ENCODE measurements around the gene HOXD11. TPM values are rescaled to one million over a fixed set of nuclear protein-coding genes. Genes with fewer than 3 reads are reported as not detected.

HOXD11 gene
- total RNA-seq, 2 experiments from 2014 or later, result not detected

GRCh38 chr2:176137906-176138305 lies 30.8 kb downstream of the HOXD11 start:
- no peak overlapping the region for H3K4me3 Mint-ChIP-seq

GRCh38 chr2:176138526-176138922 lies 31.4 kb downstream of the HOXD11 start:
- intact Hi-C loops (cut with micrococcal nuclease), result loop anchor here (10.0 kb wide), 1 partner anchor 1804 kb away; the partner anchor contains the start of gene SP9
- peaks cover 19% of the 10 kb centered on the region for H3K4me1 Mint-ChIP-seq (ENCODE audit: low read depth)
- POLR2A ChIA-PET, result no interaction called here
- H3K4me3 Mint-ChIP-seq, result no peak overlapping the region
- H3K27me3 Mint-ChIP-seq, result peaks cover 77% of the 10 kb centered on the region
- peaks cover 4% of the 10 kb centered on the region for H3K9me3 Mint-ChIP-seq
- H3K27ac Mint-ChIP-seq, result no peak overlapping the region
- CTCF ChIA-PET, result interaction anchor here (3.4 to 10.6 kb wide), 2 partner anchors 11 to 317 kb away, joined by 16 to 108 read pairs; no protein-coding TSS in a partner anchor
- no peak for DNase-seq
- peaks cover 12% of the 10 kb centered on the region for H3K36me3 Mint-ChIP-seq

More at GRCh38 chr2:176137906-176138305, 30.8 kb downstream of the HOXD11 start:
- POLR2A ChIA-PET, result no interaction called here
- Mint-ChIP-seq H3K27ac (no peak overlapping the region), H3K27me3 (peaks cover 81% of the 10 kb centered on the region), H3K36me3 (peaks cover 12% of the 10 kb centered on the region), H3K9me3 (peaks cover 4% of the 10 kb centered on the region), H3K4me1 (ENCODE audit: low read depth) (peaks cover 19% of the 10 kb centered on the region)
- CTCF ChIA-PET, result interaction anchor here (3.4 to 10.6 kb wide), 2 partner anchors 11 to 318 kb away, joined by 16 to 108 read pairs; no protein-coding TSS in a partner anchor
- intact Hi-C loops (cut with micrococcal nuclease), result loop anchor here (10.0 kb wide), 1 partner anchor 1803 kb away; the partner anchor contains the start of gene SP9
- no peak for DNase-seq

- Mint-ChIP-seq H3K36me3 (peaks cover 12% of the 10 kb centered on the region), H3K9me3 (peaks cover 4% of the 10 kb centered on the region), H3K4me1 (ENCODE audit: low read depth) (peaks cover 19% of the 10 kb centered on the region), H3K27me3 (peaks cover 76% of the 10 kb centered on the region), H3K27ac (no peak overlapping the region), H3K4me3 (no peak overlapping the region)
- intact Hi-C loops (cut with micrococcal nuclease), result loop anchor here (10.0 kb wide), 1 partner anchor 1804 kb away; the partner anchor contains the start of gene SP9
- no peak for DNase-seq
- ChIA-PET POLR2A (no interaction called here), CTCF (interaction anchor here (0.6 to 10.6 kb wide), 9 partner anchors 12 to 513 kb away, joined by 3 to 108 read pairs (median 3); no protein-coding TSS in a partner anchor)
Measured at GRCh38 chr2:176138923-176139660, 32.0 kb downstream of the HOXD11 start.

- CTCF ChIA-PET, result interaction anchor here (0.6 to 10.6 kb wide), 23 partner anchors 8 to 1010 kb away, joined by 3 to 108 read pairs (median 4); no protein-coding TSS in a partner anchor
Measured at GRCh38 chr2:176139661-176140512, 32.8 kb downstream of the HOXD11 start.

GRCh38 chr2:176140513-176141317 lies 33.6 kb downstream of the HOXD11 start:
- peaks cover 74% of the 10 kb centered on the region for H3K27me3 Mint-ChIP-seq
- POLR2A ChIA-PET, result interaction anchor here (0.6 kb wide), 1 partner anchor 672 kb away, joined by 3 read pairs; no protein-coding TSS in a partner anchor
- peaks cover 4% of the 10 kb centered on the region for H3K9me3 Mint-ChIP-seq
- peaks cover 8% of the 10 kb centered on the region for H3K36me3 Mint-ChIP-seq
- H3K4me3 Mint-ChIP-seq, result no peak overlapping the region
- DNase-seq, result peak; percentile 75
- CTCF ChIA-PET, result interaction anchor here (0.6 to 10.6 kb wide), 25 partner anchors 9 to 1009 kb away, joined by 3 to 108 read pairs (median 4); no protein-coding TSS in a partner anchor
- H3K4me1 Mint-ChIP-seq (ENCODE audit: low read depth), result peaks cover 15% of the 10 kb centered on the region
- intact Hi-C loops (cut with micrococcal nuclease), result loop anchor here (1.0 kb wide), 2 partner anchors 315 to 414 kb away; no protein-coding TSS in a partner anchor
- H3K27ac Mint-ChIP-seq, result no peak overlapping the region

More at GRCh38 chr2:176139661-176140512, 32.8 kb downstream of the HOXD11 start:
- POLR2A ChIA-PET, result interaction anchor here (0.6 kb wide), 1 partner anchor 673 kb away, joined by 3 read pairs; no protein-coding TSS in a partner anchor
- H3K4me3 Mint-ChIP-seq, result no peak overlapping the region
- H3K36me3 Mint-ChIP-seq, result peaks cover 12% of the 10 kb centered on the region
- peaks cover 75% of the 10 kb centered on the region for H3K27me3 Mint-ChIP-seq
- H3K27ac Mint-ChIP-seq, result no peak overlapping the region
- H3K4me1 Mint-ChIP-seq (ENCODE audit: low read depth), result peaks cover 19% of the 10 kb centered on the region
- intact Hi-C loops (cut with micrococcal nuclease), result loop anchor here (1.0 to 10.0 kb wide), 3 partner anchors 315 to 1805 kb away; partner anchors contain the start of gene SP9
- H3K9me3 Mint-ChIP-seq, result peaks cover 4% of the 10 kb centered on the region
- no peak for DNase-seq

GRCh38 chr2:176142281-176142680 lies 35.2 kb downstream of the HOXD11 start:
- H3K36me3 Mint-ChIP-seq, result peaks cover 8% of the 10 kb centered on the region
- intact Hi-C loops (cut with micrococcal nuclease), result no loop called here
- peaks cover 12% of the 10 kb centered on the region for H3K4me1 Mint-ChIP-seq (ENCODE audit: low read depth)
- peaks cover 4% of the 10 kb centered on the region for H3K9me3 Mint-ChIP-seq
- ChIA-PET CTCF (interaction anchor here (2.6 to 10.6 kb wide), 2 partner anchors 313 to 412 kb away, joined by 14 to 108 read pairs; no protein-coding TSS in a partner anchor), POLR2A (no interaction called here)
- peaks cover 79% of the 10 kb centered on the region for H3K27me3 Mint-ChIP-seq
- no peak overlapping the region for H3K4me3 Mint-ChIP-seq
- DNase-seq, result no peak
- no peak overlapping the region for H3K27ac Mint-ChIP-seq

GRCh38 chr2:176145085-176145969 lies 38.2 kb downstream of the HOXD11 start:
- no peak overlapping the region for H3K4me3 Mint-ChIP-seq
- no peak overlapping the region for H3K27ac Mint-ChIP-seq
- H3K9me3 Mint-ChIP-seq, result no peaks in the 10 kb centered on the region
- ChIA-PET CTCF (interaction anchor here (0.7 to 10.6 kb wide), 3 partner anchors 17 to 310 kb away, joined by 3 to 108 read pairs (median 3); no protein-coding TSS in a partner anchor), POLR2A (no interaction called here)
- intact Hi-C loops (cut with micrococcal nuclease), result no loop called here
- no peak for DNase-seq
- no peaks in the 10 kb centered on the region for H3K36me3 Mint-ChIP-seq
- peaks cover 82% of the 10 kb centered on the region for H3K27me3 Mint-ChIP-seq
- H3K4me1 Mint-ChIP-seq (ENCODE audit: low read depth), result peaks cover 12% of the 10 kb centered on the region

- H3K4me3 Mint-ChIP-seq, result no peak overlapping the region
- POLR2A ChIA-PET, result no interaction called here
Measured at GRCh38 chr2:176146101-176146500, 39.0 kb downstream of the HOXD11 start.

GRCh38 chr2:176146645-176147044 lies 39.6 kb downstream of the HOXD11 start:
- POLR2A ChIA-PET, result no interaction called here
- H3K4me3 Mint-ChIP-seq, result no peak overlapping the region
- H3K27me3 Mint-ChIP-seq, result peaks cover 85% of the 10 kb centered on the region
- CTCF ChIA-PET, result interaction anchor here (0.8 to 10.6 kb wide), 2 partner anchors 309 to 408 kb away, joined by 3 to 108 read pairs; no protein-coding TSS in a partner anchor
- H3K36me3 Mint-ChIP-seq, result no peaks in the 10 kb centered on the region
- no peaks in the 10 kb centered on the region for H3K9me3 Mint-ChIP-seq
- no peak for DNase-seq
- intact Hi-C loops (cut with micrococcal nuclease), result no loop called here
- no peak overlapping the region for H3K27ac Mint-ChIP-seq
- H3K4me1 Mint-ChIP-seq (ENCODE audit: low read depth), result peaks cover 7% of the 10 kb centered on the region

More at GRCh38 chr2:176146101-176146500, 39.0 kb downstream of the HOXD11 start:
- Mint-ChIP-seq H3K9me3 (no peaks in the 10 kb centered on the region), H3K36me3 (no peaks in the 10 kb centered on the region), H3K4me1 (ENCODE audit: low read depth) (peaks cover 8% of the 10 kb centered on the region), H3K27ac (no peak overlapping the region), H3K27me3 (peaks cover 86% of the 10 kb centered on the region)
- intact Hi-C loops (cut with micrococcal nuclease), result no loop called here
- no peak for DNase-seq
- CTCF ChIA-PET, result interaction anchor here (0.8 to 10.6 kb wide), 2 partner anchors 309 to 409 kb away, joined by 3 to 108 read pairs; no protein-coding TSS in a partner anchor

- no peaks in the 10 kb centered on the region for H3K9me3 Mint-ChIP-seq
- intact Hi-C loops (cut with micrococcal nuclease), result no loop called here
- CTCF ChIA-PET, result interaction anchor here (0.8 to 10.6 kb wide), 2 partner anchors 308 to 407 kb away, joined by 3 to 108 read pairs; no protein-coding TSS in a partner anchor
Measured at GRCh38 chr2:176147210-176147799, 40.2 kb downstream of the HOXD11 start.

More at GRCh38 chr2:176147210-176147799, 40.2 kb downstream of the HOXD11 start:
- DNase-seq, result no peak
- Mint-ChIP-seq H3K36me3 (no peaks in the 10 kb centered on the region), H3K27me3 (peaks cover 79% of the 10 kb centered on the region), H3K4me1 (ENCODE audit: low read depth) (peaks cover 7% of the 10 kb centered on the region), H3K27ac (no peak overlapping the region), H3K4me3 (no peak overlapping the region)
- POLR2A ChIA-PET, result no interaction called here
